Activated CD4-positive, CD25-positive, alpha-beta regulatory T cell treated with anti-CD3 and anti-CD28 coated beads, Interleukin-2, amount 50 U/mL, for 16 hours (primary cell): Measurements from ENCODE around the gene FOXP1.

ENCODE experiments used
- DNase-seq: peaks from one replicate; pipeline ENCODE4 v3.0.0-alpha.2; 2020; ENCODE audit warnings: low read depth, low spot score

Gene FOXP1

DNA sequence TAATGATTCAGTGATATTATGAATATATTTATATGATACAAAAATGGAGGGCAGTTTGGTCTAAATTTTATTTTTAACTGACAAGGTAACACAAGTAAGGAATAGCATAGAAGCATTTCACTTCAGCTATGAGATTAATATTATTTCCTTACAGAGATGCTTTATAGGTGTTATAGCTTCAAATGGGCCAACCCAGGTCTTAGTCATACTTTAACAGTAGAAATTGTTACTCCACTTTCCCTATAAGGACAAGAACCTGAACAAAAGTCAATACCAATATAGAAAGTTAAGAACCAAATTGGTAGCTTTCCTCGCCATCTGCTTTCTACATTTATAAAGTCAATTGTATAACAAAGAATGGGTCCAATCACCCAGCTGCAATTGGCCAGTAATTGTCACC is 570.6 kb downstream of the FOXP1 start:
- DNase-seq = no peak

DNA sequence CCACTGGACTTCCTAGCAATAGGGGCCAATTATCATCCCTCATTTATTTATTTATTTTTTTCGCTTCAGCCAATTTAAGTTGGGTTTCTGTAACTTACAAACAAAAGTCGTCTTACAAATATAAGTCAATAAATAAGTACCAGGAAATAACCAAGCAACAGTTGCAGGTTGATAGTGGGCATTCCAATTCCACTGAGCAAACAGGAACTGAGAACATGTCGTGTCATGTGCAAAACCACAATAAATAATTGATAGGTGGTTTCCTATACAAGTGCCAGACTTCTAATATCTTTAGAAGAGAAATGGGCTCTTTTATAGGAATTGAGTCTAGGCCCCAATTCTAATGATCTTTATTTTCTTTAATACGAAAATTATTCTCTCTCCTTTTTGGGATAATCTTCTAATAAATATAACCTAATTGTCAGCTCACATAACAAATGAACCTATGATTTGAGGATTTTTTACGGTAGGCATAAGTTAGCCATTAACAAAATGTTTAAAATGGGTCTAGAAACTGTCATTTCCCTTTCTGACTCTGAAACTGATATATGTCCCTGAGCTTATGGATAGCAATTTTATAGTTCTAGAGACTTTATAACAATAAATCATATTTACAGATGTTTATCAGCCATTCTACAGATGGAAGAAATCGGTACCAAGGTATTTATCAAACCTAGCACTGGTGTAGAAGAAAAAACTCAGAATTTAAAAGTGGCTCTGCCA is 571.8 kb downstream of the FOXP1 start:
- DNase-seq = no peak

DNA sequence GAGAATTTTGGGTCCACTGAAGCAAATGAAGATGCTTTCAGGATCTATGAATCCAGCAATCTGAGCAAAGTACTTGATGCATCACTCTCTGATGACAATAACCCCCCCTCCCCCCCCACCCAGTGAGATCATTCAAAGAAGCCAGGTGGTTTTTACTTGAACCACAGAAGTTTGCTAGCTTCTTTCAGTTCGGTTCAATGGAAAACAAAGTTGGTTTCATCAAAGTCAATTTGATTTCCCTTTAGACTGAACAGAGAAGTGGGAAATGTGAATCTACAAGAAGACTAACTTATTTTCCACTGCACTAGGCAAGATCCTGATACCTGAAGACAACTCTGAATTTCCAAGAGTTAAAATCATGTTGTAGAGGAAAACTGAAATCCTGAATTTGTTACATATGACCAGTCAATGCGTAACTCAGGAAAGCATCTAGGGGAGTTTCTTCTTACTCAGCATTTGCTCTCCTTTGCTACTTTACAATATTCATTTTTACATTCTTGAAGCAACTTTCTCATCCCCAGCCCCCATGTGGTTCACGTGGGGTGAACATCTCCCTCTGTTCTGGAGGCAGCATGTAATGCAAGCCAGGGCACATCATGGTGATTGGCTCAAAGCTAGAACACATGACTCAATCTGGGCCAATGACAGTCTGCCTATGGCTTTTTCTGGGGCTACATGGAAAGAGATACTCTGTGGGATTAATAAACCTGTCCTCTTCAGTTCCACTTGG is 572.6 kb downstream of the FOXP1 start:
- peak; percentile 33 for DNase-seq

DNA sequence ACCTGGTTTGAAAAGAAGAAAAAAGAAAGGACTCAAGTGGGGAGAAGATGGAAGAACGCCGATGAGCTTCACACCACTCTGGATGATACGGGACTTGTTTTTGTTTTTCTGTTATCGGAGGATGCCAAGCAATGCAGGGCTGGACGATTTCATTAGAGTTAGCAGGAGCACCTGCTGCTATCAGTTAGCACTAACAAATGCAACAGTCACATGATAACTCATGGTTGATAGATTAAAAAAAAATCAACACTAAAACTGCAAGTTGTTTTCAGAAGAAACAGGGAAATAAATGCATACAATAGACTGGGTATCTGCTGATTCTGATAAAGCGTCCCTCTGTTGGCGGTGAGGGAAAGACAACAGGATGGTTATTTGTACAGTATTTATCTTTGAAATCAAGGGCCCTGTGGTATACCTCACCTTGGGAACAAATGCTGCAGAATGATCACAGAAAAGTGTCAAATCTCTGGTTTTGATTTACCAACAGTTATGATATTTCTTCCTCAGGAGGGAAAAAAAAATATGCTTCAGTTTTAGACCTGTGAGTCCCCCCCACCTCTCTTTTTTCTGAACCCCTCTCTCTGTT is 575.1 kb downstream of the FOXP1 start:
- no peak for DNase-seq

DNA sequence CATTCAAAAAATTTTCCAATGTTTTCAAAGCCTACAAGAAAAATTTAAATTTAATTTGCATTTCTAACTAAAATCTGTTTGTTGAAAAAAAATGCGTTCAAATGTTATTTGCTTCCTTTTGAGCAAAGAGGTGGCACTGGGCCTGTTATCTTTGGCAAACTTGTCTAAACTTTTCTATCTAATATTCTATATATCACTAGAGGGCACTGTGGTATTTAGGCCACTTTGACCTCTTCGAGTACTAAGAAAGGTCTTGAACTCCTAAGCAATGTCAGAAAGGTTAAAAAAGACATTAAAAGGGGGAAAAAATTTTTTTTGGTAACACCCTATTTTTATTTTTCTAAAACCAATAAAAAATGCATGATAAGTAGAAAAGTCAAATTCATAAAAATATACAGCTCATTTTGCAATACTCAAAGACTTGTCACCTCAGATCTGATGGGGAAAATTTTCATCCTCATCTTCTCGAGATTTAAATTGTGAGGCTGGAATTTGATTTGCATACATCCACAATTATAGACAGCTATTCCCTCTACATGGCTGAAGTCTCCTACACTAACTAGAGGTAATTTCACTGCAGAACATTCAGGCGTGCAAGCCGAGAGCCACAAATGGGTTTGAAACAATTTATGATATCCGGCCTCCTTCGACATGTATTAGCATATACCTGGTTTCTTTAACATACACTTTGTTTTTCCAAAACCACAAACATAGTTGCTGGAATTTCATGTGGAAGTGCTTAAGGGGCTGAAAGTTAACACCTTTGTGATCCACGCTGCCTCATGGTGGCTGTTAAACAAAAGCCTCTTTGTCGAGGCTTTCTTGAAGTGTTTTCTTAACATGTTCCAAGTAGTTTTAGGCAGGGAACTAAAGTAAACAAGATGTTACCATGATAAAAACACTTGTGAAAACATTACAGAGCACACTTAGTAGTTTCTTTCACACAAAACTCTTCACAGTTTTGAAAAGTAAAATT is 576.4 kb downstream of the FOXP1 start:
- DNase-seq = no peak

DNA sequence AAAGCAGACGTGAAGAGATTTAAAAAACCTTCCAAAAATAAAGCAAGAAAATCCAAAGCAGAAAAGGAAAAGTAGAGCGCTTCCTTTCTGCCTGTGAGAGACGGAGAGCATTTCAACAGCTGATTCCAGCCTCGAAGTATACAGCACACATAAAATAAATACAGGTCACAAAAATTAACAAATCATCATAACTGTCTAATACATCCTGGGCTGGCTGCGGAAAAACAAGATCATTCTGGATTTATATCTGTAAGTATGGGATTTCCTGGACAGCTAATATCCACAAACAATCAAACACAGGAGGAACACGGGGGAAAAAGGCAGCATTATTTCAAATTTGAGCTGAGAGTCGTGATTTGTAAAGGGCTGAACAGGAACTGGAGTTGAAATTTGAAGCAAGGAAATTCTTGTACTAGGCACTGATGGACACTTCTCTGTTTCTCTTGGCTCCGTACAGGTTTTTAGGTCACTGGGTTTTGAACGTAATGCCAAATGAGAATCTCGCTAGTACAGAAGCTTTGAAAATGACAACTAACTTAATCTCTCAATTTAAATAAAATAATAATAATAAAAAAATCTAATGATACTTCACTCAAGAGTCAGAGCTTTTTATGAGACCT is 577.7 kb downstream of the FOXP1 start:
- DNase-seq = no peak

DNA sequence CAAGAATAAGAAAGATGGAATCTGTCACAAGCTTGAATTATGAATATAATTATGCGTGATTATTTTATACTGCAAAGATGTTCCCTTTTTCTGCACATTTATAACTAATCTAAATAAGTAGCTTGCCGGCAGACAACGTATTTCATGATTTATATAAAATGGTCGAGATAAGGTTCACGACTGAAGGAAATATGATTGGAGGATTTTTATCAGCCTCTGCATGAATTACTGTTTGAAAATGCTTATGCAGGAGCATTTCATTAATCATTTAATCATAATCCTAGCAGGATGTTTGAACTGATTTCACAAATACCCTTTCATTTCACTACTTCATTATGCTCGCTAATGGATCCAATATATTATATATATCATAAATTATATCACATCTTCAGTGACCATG is 580.0 kb downstream of the FOXP1 start:
- DNase-seq = no peak

DNA sequence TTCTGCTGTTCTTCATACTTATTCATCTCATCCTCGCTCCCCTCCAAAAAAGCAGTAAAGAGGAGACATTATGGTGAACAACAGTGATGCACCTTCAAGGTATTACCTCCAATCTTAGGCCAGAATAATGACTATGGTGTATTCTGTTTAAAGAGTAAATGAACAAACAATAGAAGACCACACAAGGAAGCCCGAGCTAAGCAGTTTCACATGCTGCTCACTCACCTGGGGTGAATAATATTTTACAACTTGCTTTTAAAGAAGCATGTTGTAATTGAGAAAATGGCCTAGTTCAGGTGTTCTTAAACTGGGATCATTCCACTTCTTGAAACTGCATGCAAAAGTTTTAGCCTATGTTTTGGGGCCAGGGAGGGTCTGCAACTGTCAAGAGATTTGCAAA is 581.2 kb downstream of the FOXP1 start:
- DNase-seq = no peak

DNA sequence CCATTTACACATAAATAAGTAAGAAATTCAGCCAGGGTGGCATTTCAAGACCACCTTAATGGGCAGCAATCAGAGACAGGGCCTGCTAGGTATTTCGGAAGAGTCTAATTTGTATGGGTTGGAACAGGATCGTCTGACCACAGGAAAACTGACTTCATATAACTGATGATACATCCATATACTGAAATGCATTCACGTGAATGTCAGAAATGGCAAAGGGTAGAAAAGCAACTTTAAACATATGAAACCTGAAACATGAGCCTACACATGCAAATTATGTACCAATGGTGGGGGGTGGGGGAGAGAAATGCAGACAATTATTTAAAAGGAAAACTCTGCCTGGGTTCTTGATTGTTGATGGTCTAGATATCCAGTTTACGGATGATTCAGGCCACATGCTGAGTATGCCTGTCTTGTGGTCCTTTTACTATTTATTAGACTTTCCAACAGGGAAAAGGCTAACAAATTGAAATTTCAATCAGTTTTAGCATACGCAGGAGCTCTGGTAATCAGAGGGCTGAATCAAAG is 582.2 kb downstream of the FOXP1 start:
- no peak for DNase-seq

DNA sequence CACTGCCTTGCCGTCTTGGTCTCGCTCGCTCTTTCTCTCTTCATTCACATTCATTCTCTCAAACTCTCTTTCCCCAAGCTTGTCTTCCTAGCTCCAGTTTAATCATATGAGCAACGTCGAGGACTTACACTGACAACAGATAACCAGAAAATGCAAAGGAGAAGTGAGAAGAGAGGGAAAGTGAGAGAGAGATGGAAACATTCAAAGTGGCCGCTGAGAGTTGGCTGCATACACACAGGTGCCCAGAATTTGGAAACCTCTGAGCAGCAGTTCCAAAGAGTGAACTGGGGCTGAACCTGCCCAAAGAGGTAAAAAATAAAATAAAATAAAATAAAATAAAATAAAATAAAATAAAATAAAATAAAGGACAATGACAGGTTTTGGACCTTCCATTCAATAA is 583.0 kb downstream of the FOXP1 start:
- DNase-seq = no peak

DNA sequence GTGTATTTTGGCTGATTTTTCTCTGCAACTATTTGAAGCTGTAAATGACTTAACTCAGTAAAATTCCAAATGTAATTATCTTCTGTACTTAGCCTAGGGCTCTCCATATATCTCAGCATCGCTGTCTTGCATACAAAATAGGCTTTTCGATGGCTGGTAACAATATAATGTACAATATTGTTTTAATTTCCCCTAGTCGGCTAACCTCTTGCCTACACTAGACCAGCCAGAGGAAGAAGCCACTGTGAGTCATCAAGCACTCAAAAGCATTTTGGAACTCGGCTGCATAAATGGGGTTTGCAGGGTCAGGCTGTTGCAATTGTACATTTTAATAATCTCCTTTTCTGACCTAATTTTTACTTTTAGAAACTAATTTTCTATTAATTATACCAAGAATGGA is 583.8 kb downstream of the FOXP1 start:
- DNase-seq = no peak

DNA sequence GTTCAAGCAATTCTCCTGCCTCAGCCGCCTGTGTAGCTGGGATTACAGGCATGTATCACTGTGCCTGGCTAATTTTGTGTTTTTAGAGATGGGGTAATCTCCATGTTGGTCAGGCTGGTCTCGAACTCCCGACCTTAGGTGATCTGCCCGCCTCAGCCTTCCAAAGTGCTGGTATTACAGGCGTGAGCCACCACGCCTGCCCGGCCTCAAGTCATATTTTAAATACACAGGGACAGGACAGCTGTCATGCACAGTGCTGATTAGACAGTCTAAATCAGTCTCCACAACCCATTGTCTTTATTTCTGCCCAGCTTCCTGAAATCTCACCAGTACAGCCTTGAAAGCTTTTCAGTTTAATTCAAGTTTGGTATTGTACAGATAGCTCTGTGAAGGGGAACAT is 587.4 kb downstream of the FOXP1 start:
- no peak for DNase-seq

DNA sequence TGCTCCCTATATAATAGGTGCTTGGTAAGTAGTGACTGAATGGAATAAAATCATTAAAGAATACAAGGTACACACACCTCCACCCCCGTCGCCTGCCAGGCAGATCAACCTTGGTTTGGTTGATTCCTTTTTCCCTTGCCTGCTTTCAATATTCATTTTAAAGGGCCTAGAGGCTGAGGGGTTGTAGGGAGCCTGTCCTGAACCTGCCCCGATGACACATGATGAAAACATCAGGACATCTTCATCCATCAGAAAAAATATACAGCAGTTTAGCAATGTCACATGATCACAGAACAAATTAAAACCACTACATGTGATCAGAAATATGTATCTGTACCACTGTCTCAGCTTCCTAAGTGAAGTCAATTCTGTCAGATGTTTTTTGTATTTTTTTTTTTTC is 588.9 kb downstream of the FOXP1 start:
- DNase-seq = no peak

DNA sequence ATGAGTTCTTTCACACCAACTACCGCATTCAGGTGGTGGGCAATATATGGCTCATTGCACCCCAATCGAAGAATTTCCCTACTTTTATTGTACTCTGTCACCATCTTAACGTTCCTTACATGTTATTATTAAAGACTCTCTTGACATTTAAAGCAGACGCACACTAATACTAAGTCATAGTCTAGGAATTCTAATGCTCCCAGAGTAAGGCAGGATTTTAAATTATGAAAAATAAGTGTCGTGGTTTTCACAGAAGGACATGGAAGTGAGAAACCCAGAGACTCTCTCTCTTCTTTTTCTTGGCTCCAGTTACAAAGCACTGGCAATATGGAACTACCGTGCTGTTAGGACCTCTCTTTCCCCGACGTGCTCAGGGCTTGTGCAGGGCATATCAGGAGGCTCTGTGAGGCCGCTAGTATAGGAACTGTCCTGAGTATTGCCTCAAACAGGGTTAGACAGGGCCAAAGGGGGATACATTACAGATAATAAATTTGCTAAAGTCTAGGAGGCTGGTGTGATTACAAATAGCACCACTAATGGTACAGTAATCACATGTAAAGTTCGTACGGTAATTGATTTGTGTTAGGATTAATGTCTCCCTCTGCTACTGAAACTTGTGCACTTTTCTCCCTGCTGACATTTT is 590.8 kb downstream of the FOXP1 start:
- DNase-seq = no peak

DNA sequence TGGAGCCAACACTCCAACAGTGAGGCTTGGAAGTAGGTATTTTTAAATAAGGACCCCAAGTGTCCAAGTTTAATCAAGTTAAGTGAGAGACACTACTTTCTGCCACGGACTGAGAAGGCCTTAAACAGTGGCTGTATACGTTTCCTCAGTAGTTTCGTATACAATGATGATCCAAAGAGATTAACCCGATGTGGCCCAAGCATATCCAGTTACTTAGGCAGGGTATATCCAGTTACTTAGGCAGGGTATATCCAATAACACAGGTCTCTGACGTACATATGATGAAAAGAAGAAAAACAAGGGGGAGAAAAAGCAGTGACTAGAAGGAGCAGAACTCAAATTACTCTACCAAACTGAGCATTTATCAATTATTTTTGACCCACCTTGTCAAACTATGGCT is 591.4 kb downstream of the FOXP1 start:
- no peak for DNase-seq

DNA sequence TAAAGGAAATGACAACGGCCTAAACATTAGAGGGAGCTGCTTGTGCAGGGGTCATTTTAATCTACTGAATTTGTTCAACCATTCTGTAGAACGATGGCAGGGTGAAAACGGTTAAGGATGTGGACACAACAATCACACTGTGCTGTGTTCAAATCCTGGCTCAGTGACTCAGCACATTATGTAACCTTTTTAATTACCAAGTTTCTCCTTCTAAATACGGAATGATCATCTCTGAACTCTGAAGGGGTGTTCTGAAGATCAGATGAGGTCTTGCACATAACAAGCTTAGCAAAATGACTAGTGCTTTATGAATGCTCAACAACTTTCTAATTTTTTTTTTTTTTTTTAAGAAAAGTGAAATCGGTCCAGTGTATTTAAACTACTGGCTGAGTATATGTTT is 592.8 kb downstream of the FOXP1 start:
- DNase-seq = no peak

DNA sequence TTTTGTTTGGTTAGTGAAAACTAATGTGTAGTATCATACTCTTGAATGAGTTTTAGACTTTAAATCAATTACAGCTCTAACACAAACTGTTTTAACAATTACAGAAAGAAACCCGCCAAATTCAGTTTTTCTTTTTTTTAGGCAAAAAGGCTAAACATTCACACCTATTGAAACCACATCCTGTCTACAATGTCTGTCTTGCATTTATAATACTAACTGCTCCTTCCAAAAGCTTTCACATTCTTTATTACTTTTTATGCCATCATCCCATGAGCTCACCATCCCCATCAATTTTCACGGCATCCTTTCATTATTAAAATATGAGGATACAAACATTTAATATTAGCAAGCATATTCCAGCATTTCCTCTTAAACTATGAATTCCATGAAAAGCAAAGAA is 593.3 kb downstream of the FOXP1 start:
- no peak for DNase-seq

DNA sequence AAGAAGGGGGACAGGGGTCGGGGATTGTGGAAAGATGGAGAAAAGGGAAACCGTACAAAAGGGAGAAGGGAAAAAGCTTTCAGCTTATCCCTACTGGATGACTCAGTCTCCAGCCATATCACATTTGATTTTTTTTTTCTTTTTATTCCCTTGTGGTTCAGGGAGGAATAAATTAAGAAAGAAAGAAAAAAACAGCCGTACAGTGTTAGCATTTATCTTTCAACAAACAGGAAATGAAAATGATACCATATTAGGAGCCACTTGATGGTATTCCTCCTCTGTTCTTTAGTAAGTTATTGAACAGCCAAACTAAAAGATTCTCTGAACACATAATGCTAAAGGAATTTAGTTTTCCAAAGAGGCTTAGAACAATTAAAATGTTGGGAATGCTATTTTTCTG is 594.4 kb downstream of the FOXP1 start:
- no peak for DNase-seq

DNA sequence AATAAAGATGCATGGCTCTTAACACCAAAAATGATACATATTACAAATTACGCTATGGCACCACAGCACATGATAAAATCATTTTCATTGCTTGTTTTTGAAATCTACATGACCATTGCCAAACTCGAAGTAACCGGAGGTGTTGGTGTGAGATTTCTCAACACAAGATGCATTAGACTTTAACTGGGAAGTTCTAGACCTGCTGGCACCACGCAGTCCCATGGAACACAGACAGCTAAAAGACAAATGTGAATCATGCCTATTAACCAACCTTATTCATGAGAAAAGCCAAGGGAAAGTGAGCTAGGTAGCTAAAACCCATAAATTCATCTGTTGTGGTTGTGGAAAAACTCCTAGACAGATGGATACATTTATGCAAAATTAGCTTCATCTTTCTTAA is 595.4 kb downstream of the FOXP1 start:
- no peak for DNase-seq

DNA sequence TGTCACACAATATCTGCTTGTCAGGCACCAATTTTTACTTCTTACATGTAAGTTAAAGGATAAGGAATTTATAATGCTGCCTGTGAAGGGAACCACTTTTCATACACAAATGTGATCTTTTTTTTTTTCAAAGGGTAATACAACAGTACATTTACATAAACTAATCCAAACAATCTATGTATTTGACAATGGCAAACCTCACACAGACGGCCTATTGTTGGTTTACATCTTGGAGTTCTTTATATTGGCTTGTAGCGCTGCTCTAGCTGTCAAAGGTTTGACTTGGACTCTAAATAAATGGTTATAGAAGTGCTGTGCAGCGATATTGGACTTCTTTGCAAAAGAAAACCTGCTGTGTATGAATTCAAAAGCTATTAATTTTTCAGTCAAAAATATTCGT is 598.0 kb downstream of the FOXP1 start:
- DNase-seq = no peak
